ENCODE measurements around the gene SLC26A11.

DNA sequence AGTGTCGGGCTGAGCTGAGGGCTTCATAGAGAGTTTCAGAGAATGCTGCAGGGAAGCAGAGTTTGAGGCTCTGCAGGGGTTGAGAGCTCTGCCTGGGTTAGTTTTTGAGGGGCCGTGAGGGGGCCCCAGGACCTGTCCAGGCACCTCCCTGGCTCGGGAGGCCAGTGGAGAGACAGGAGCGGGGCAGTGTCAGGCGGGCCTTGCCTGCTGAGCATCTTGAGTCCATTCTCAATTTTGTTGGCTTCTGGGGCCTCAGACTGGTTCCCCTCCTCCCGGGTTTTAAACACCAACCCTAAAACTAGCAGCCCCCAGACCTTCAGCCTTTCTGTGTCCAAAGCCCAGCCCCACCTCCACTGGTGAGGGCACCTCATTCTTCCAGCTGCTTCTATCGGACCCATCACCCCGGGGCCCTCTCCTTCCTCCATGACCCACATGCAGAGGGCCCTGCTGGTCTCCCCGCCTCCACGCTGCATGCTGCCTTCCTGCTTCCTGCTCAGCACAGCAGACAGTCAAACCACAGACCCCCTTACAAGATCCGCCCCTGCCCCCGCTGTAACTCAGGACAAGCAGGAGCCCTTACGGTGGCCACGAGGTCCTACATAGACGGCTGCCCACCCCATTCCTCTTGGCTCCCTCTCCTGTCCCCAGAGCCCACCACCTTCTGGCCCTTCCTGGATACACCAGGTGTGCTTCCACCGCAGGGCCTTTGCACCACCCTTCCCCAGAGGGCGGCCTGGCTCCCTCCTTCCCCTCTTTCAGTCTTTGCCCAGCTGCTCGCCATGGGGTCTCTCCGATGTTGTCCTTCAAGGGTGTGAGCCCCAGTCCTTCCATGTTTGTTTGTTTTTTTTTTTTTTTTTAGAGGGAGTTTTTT, 44.2 kb downstream of the SLC26A11 start:
- TF ChIP-seq, protein P1, sequence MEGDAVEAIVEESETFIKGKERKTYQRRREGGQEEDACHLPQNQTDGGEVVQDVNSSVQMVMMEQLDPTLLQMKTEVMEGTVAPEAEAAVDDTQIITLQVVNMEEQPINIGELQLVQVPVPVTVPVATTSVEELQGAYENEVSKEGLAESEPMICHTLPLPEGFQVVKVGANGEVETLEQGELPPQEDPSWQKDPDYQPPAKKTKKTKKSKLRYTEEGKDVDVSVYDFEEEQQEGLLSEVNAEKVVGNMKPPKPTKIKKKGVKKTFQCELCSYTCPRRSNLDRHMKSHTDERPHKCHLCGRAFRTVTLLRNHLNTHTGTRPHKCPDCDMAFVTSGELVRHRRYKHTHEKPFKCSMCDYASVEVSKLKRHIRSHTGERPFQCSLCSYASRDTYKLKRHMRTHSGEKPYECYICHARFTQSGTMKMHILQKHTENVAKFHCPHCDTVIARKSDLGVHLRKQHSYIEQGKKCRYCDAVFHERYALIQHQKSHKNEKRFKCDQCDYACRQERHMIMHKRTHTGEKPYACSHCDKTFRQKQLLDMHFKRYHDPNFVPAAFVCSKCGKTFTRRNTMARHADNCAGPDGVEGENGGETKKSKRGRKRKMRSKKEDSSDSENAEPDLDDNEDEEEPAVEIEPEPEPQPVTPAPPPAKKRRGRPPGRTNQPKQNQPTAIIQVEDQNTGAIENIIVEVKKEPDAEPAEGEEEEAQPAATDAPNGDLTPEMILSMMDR (IDR thresholded peaks at IDR 0.05; ENCODE audit: insufficient read depth, low read length), result no peak
- no peak for TF ChIP-seq POLR2AphosphoS5 (IDR thresholded peaks at IDR 0.05; ENCODE audit: low read depth)
- TF ChIP-seq, protein P2, sequence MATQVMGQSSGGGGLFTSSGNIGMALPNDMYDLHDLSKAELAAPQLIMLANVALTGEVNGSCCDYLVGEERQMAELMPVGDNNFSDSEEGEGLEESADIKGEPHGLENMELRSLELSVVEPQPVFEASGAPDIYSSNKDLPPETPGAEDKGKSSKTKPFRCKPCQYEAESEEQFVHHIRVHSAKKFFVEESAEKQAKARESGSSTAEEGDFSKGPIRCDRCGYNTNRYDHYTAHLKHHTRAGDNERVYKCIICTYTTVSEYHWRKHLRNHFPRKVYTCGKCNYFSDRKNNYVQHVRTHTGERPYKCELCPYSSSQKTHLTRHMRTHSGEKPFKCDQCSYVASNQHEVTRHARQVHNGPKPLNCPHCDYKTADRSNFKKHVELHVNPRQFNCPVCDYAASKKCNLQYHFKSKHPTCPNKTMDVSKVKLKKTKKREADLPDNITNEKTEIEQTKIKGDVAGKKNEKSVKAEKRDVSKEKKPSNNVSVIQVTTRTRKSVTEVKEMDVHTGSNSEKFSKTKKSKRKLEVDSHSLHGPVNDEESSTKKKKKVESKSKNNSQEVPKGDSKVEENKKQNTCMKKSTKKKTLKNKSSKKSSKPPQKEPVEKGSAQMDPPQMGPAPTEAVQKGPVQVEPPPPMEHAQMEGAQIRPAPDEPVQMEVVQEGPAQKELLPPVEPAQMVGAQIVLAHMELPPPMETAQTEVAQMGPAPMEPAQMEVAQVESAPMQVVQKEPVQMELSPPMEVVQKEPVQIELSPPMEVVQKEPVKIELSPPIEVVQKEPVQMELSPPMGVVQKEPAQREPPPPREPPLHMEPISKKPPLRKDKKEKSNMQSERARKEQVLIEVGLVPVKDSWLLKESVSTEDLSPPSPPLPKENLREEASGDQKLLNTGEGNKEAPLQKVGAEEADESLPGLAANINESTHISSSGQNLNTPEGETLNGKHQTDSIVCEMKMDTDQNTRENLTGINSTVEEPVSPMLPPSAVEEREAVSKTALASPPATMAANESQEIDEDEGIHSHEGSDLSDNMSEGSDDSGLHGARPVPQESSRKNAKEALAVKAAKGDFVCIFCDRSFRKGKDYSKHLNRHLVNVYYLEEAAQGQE (IDR thresholded peaks at IDR 0.05; ENCODE audit: insufficient replicate concordance, low read depth), result no peak
